T-helper 17 cell (primary cell): ENCODE data around the gene SCYL2. TPM values are rescaled to one million over a fixed set of nuclear protein-coding genes. Genes with fewer than 3 reads are reported as not detected.
A peak's percentile ranks its signal among the peaks of the same experiment; 100 is the strongest.
"Not testable (repeated sequence)": the region's sequence is repeated elsewhere in the genome, so short reads cannot be mapped to it uniquely, and the experiment has no call there.

ENCODE experiments used
- ATAC-seq: fragments of 150-1000 bp; cut with Tn5 transposase; 2 replicates; pipeline ENCODE4 v1.10.0; 2021; ENCODE audit warnings: mild to moderate bottlenecking, moderate library complexity
- DNase-seq, 3 donors: peaks; one replicate each; pipeline versions ENCODE4 v3.0.0 to v3.0.0-alpha.2; 2020 to 2021
- H3K9me3 ChIP-seq: one replicate; pipeline ENCODE4 v1.7.0; 2013; ENCODE audit warnings: low read length, mild to moderate bottlenecking; ENCODE audit not compliant: control insufficient read depth, poor library complexity, severe bottlenecking
- H3K27ac Mint-ChIP-seq: one replicate; pipeline ENCODE4 v1.8.0; 2022; ENCODE audit warnings: mild to moderate bottlenecking, moderate library complexity, mixed read lengths
- H3K27me3 Mint-ChIP-seq: one replicate; pipeline ENCODE4 v1.8.0; 2022; ENCODE audit warnings: mixed read lengths
- H3K36me3 Mint-ChIP-seq: one replicate; pipeline ENCODE4 v1.8.0; 2022; ENCODE audit warnings: low read depth, mixed read lengths
- H3K4me1 Mint-ChIP-seq: one replicate; pipeline ENCODE4 v1.8.0; 2022; ENCODE audit warnings: mild to moderate bottlenecking, mixed read lengths
- H3K4me3 Mint-ChIP-seq: one replicate; pipeline ENCODE4 v1.8.0; 2022; ENCODE audit warnings: mild to moderate bottlenecking, moderate library complexity, mixed read lengths
- total RNA-seq, 4 donors: library from RNA in 2 of 4; stranded (reverse) in 2 of 4; gene quantifications; one replicate each; pipeline ENCODE4 v1.2.3 and lab custom pipeline; 2022 to 2026

SCYL2 gene
- total RNA-seq, 2 donors from 2014 or later: 30.2 to 40.9 TPM

- not testable (repeated sequence) for H3K9me3 ChIP-seq, H3K4me1 Mint-ChIP-seq, H3K4me3 Mint-ChIP-seq, H3K27me3 Mint-ChIP-seq, DNase-seq, ATAC-seq, H3K27ac Mint-ChIP-seq
- peaks cover 13% of the 10 kb centered on the region for H3K36me3 Mint-ChIP-seq
Observed at GRCh38 chr12:100304334-100304733, 37.4 kb downstream of the SCYL2 start.

- not testable (repeated sequence) for H3K27ac Mint-ChIP-seq, H3K27me3 Mint-ChIP-seq, ATAC-seq, H3K9me3 ChIP-seq, H3K4me3 Mint-ChIP-seq, DNase-seq, H3K4me1 Mint-ChIP-seq
- H3K36me3 Mint-ChIP-seq: peaks cover 10% of the 10 kb centered on the region
Observed at GRCh38 chr12:100308138-100308537, 41.2 kb downstream of the SCYL2 start.

- Mint-ChIP-seq H3K27me3 (no peaks in the 10 kb centered on the region), H3K27ac (no peak overlapping the region), H3K36me3 (peaks cover 7% of the 10 kb centered on the region), H3K4me3 (no peak overlapping the region), H3K4me1 (peaks cover 3% of the 10 kb centered on the region)
- no peak for DNase-seq
- ATAC-seq: no peak
- H3K9me3 ChIP-seq: no peaks in the 10 kb centered on the region
Observed at GRCh38 chr12:100311317-100311716, 44.3 kb downstream of the SCYL2 start.

GRCh38 chr12:100317371-100317770, 50.4 kb downstream of the SCYL2 start:
- Mint-ChIP-seq H3K27me3 (no peaks in the 10 kb centered on the region), H3K4me3 (no peak overlapping the region), H3K27ac (no peak overlapping the region), H3K36me3 (peaks cover 8% of the 10 kb centered on the region), H3K4me1 (no peaks in the 10 kb centered on the region)
- DNase-seq (no peak), ATAC-seq (no peak)
- no peaks in the 10 kb centered on the region for H3K9me3 ChIP-seq

- no peak overlapping the region for H3K27ac Mint-ChIP-seq
- DNase-seq: no peak
- H3K4me1 Mint-ChIP-seq: no peaks in the 10 kb centered on the region
- H3K4me3 Mint-ChIP-seq: no peak overlapping the region
- H3K9me3 ChIP-seq: no peaks in the 10 kb centered on the region
- H3K36me3 Mint-ChIP-seq: peaks cover 7% of the 10 kb centered on the region
- ATAC-seq: no peak
- H3K27me3 Mint-ChIP-seq: no peaks in the 10 kb centered on the region
Observed at GRCh38 chr12:100324498-100324897, 57.5 kb downstream of the SCYL2 start.

- H3K27ac Mint-ChIP-seq: no peak overlapping the region
- no peaks in the 10 kb centered on the region for H3K27me3 Mint-ChIP-seq
- DNase-seq: no peak
- H3K4me3 Mint-ChIP-seq: no peak overlapping the region
- H3K9me3 ChIP-seq: no peaks in the 10 kb centered on the region
- H3K4me1 Mint-ChIP-seq: peaks cover 2% of the 10 kb centered on the region
- ATAC-seq: no peak
- peaks cover 8% of the 10 kb centered on the region for H3K36me3 Mint-ChIP-seq
Observed at GRCh38 chr12:100326208-100326607, 59.2 kb downstream of the SCYL2 start.

- Mint-ChIP-seq H3K36me3 (peaks cover 11% of the 10 kb centered on the region), H3K4me3 (no peak overlapping the region), H3K27me3 (no peaks in the 10 kb centered on the region), H3K27ac (no peak overlapping the region), H3K4me1 (peaks cover 2% of the 10 kb centered on the region)
- ATAC-seq (no peak), DNase-seq (no peak)
- H3K9me3 ChIP-seq: no peaks in the 10 kb centered on the region
Observed at GRCh38 chr12:100329800-100330199, 62.8 kb downstream of the SCYL2 start.

- H3K27me3 Mint-ChIP-seq: no peaks in the 10 kb centered on the region
- DNase-seq (no peak), ATAC-seq (no peak)
- no peak overlapping the region for H3K4me3 Mint-ChIP-seq
- H3K27ac Mint-ChIP-seq: no peak overlapping the region
- H3K36me3 Mint-ChIP-seq: peaks cover 18% of the 10 kb centered on the region
- H3K9me3 ChIP-seq: no peaks in the 10 kb centered on the region
- H3K4me1 Mint-ChIP-seq: peaks cover 2% of the 10 kb centered on the region
Observed at GRCh38 chr12:100331871-100332270, 64.9 kb downstream of the SCYL2 start.

GRCh38 chr12:100332852-100333251, 65.9 kb downstream of the SCYL2 start:
- H3K36me3 Mint-ChIP-seq: peaks cover 18% of the 10 kb centered on the region
- H3K4me3 Mint-ChIP-seq: no peak overlapping the region
- no peak for ATAC-seq
- H3K27ac Mint-ChIP-seq: peak overlapping the region; percentile 53
- no peaks in the 10 kb centered on the region for H3K9me3 ChIP-seq
- H3K27me3 Mint-ChIP-seq: no peaks in the 10 kb centered on the region
- peaks cover 2% of the 10 kb centered on the region for H3K4me1 Mint-ChIP-seq
- DNase-seq: no peak

GRCh38 chr12:100337299-100337698, 70.3 kb downstream of the SCYL2 start:
- ATAC-seq: no peak
- H3K4me3 Mint-ChIP-seq: no peak overlapping the region
- no peaks in the 10 kb centered on the region for H3K27me3 Mint-ChIP-seq
- no peak overlapping the region for H3K27ac Mint-ChIP-seq
- DNase-seq: no peak
- H3K36me3 Mint-ChIP-seq: peaks cover 15% of the 10 kb centered on the region
- H3K4me1 Mint-ChIP-seq: no peaks in the 10 kb centered on the region
- H3K9me3 ChIP-seq: no peaks in the 10 kb centered on the region

GRCh38 chr12:100337727-100338126, 70.8 kb downstream of the SCYL2 start:
- no peaks in the 10 kb centered on the region for H3K4me1 Mint-ChIP-seq
- H3K4me3 Mint-ChIP-seq: no peak overlapping the region
- DNase-seq (no peak), ATAC-seq (no peak)
- no peaks in the 10 kb centered on the region for H3K27me3 Mint-ChIP-seq
- H3K27ac Mint-ChIP-seq: no peak overlapping the region
- H3K9me3 ChIP-seq: no peaks in the 10 kb centered on the region
- H3K36me3 Mint-ChIP-seq: peaks cover 15% of the 10 kb centered on the region

GRCh38 chr12:100339071-100339470, 72.1 kb downstream of the SCYL2 start:
- Mint-ChIP-seq H3K4me1 (no peaks in the 10 kb centered on the region), H3K27me3 (no peaks in the 10 kb centered on the region), H3K27ac (no peak overlapping the region), H3K4me3 (no peak overlapping the region), H3K36me3 (peaks cover 9% of the 10 kb centered on the region)
- ATAC-seq (no peak), DNase-seq (no peak)
- no peaks in the 10 kb centered on the region for H3K9me3 ChIP-seq

GRCh38 chr12:100342897-100343296, 75.9 kb downstream of the SCYL2 start:
- ATAC-seq: not testable (repeated sequence)

GRCh38 chr12:100344351-100344750, 77.4 kb downstream of the SCYL2 start:
- DNase-seq, ATAC-seq, H3K9me3 ChIP-seq, H3K36me3 Mint-ChIP-seq, H3K4me3 Mint-ChIP-seq, H3K27ac Mint-ChIP-seq, H3K27me3 Mint-ChIP-seq, H3K4me1 Mint-ChIP-seq: not testable (repeated sequence)

More at GRCh38 chr12:100342897-100343296, 75.9 kb downstream of the SCYL2 start:
- not testable (repeated sequence) for H3K36me3 Mint-ChIP-seq, H3K27ac Mint-ChIP-seq, DNase-seq, H3K9me3 ChIP-seq, H3K4me3 Mint-ChIP-seq, H3K4me1 Mint-ChIP-seq, H3K27me3 Mint-ChIP-seq
